Lower leg skin (tissue), 4 donors: ENCODE results near the gene NUCB1. TPM values are rescaled to one million over a fixed set of nuclear protein-coding genes. Genes with fewer than 3 reads are reported as not detected.
"Not testable (repeated sequence)": the region's sequence is repeated elsewhere in the genome, so short reads cannot be mapped to it uniquely, and the experiment has no call there.

ENCODE experiments used
- DNase-seq, 2 donors: peaks; one replicate each; pipeline ENCODE4 v3.0.0-alpha.2; 2019; ENCODE audit warnings: low spot score in 2 of 2
- H3K4me3 ChIP-seq: fragments of 200-600 bp; sonication (generic); 2 replicates; pipeline ENCODE4 v1.5.1; 2017; ENCODE audit warnings: mild to moderate bottlenecking, low read depth; ENCODE audit not compliant: poor library complexity, severe bottlenecking
- POLR2A ChIP-seq, 2 donors: fragments of 450-650 bp; IDR thresholded peaks; one replicate each; pipeline ENCODE4 v1.6.1; 2016 to 2017; ENCODE audit warnings: antibody characterized with exemption in 2 of 2, mild to moderate bottlenecking in 1 of 2, moderate library complexity in 1 of 2
- WGBS, 2 donors: methylation state at CpG; one replicate each; pipeline ENCODE4 v1.1.5; 2018; 5-methylcytosine and 5-hydroxymethylcytosine counted together
- intact Hi-C: fragments of 100-400 bp; cut with DNase I; formaldehyde crosslinking; loops from one replicate; pipeline ENCODE4 v1.15.0; 2023; ENCODE audit warnings: low total_unique reads
- total RNA-seq, 4 donors: library from RNA; depleted of rRNA; stranded (reverse); fragments of >200 nt; gene quantifications; one replicate each; pipeline ENCODE4 v1.1.0, GENCODE V29; 2016
- TF ChIP-seq, protein P1 (sequence below), 3 donors: fragments of 450-650 bp; IDR thresholded peaks; one replicate each; pipeline ENCODE4 v1.5.1; 2016; ENCODE audit warnings: antibody characterized with exemption in 3 of 3, mild to moderate bottlenecking in 3 of 3, moderate library complexity in 2 of 3

NUCB1 gene
- total RNA-seq, 4 donors from 2014 or later = 162 to 269 (median 189) TPM

- intact Hi-C loops = no loop called here
- DNase-seq = peak; percentile 99 to 100
- TF ChIP-seq, protein P1, sequence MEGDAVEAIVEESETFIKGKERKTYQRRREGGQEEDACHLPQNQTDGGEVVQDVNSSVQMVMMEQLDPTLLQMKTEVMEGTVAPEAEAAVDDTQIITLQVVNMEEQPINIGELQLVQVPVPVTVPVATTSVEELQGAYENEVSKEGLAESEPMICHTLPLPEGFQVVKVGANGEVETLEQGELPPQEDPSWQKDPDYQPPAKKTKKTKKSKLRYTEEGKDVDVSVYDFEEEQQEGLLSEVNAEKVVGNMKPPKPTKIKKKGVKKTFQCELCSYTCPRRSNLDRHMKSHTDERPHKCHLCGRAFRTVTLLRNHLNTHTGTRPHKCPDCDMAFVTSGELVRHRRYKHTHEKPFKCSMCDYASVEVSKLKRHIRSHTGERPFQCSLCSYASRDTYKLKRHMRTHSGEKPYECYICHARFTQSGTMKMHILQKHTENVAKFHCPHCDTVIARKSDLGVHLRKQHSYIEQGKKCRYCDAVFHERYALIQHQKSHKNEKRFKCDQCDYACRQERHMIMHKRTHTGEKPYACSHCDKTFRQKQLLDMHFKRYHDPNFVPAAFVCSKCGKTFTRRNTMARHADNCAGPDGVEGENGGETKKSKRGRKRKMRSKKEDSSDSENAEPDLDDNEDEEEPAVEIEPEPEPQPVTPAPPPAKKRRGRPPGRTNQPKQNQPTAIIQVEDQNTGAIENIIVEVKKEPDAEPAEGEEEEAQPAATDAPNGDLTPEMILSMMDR (IDR thresholded peaks at IDR 0.05) = no peak
- peak in 1 of 2 donors; percentile 99 for TF ChIP-seq POLR2A (IDR thresholded peaks at IDR 0.05)
- 0 to 1% methylated on average over 52 to 53 of the region's 53 CpGs for WGBS, 2 donors
- peak within 1 kb of the TSS; percentile 100 for H3K4me3 ChIP-seq
Observed at GRCh38 chr19:48872182-48872883, 27.8 kb upstream of the NUCB1 start, which contains the start of gene PPP1R15A. PPP1R15A (plus strand) TSS chr19:48872421; CDS start chr19:48873234, 813 bp downstream.

- intact Hi-C loops = no loop called here
Observed at GRCh38 chr19:48872884-48873475, 27.1 kb upstream of the NUCB1 start.

DNA sequence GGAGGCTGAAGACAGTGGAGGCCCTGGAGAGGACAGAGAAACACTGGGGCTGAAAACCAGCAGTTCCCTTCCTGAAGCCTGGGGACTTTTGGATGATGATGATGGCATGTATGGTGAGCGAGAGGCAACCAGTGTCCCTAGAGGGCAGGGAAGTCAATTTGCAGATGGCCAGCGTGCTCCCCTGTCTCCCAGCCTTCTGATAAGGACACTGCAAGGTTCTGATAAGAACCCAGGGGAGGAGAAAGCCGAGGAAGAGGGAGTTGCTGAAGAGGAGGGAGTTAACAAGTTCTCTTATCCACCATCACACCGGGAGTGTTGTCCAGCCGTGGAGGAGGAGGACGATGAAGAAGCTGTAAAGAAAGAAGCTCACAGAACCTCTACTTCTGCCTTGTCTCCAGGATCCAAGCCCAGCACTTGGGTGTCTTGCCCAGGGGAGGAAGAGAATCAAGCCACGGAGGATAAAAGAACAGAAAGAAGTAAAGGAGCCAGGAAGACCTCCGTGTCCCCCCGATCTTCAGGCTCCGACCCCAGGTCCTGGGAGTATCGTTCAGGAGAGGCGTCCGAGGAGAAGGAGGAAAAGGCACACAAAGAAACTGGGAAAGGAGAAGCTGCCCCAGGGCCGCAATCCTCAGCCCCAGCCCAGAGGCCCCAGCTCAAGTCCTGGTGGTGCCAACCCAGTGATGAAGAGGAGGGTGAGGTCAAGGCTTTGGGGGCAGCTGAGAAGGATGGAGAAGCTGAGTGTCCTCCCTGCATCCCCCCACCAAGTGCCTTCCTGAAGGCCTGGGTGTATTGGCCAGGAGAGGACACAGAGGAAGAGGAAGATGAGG is 26.4 kb upstream of the NUCB1 start:
- WGBS, 2 donors = 17 to 23% methylated on average over 14 of the region's 14 CpGs
- no peak for TF ChIP-seq POLR2A (IDR thresholded peaks at IDR 0.05)
- TF ChIP-seq, protein P1 (IDR thresholded peaks at IDR 0.05) = no peak
- DNase-seq = peak in 1 of 2 donors; percentile 88
- intact Hi-C loops = no loop called here
- peak overlapping the region; percentile 100 for H3K4me3 ChIP-seq

More at GRCh38 chr19:48872884-48873475, 27.1 kb upstream of the NUCB1 start:
- DNase-seq = peak; percentile 96 to 97
- peak overlapping the region; percentile 100 for H3K4me3 ChIP-seq
- TF ChIP-seq, protein P1 (IDR thresholded peaks at IDR 0.05) = no peak
- TF ChIP-seq POLR2A (IDR thresholded peaks at IDR 0.05) = peak in 1 of 2 donors; percentile 42
- WGBS, 2 donors = 0 to 1% methylated on average over 14 of the region's 14 CpGs

GRCh38 chr19:48874303-48875135 is 25.6 kb upstream of the NUCB1 start:
- 4 to 11% methylated on average over 17 of the region's 17 CpGs for WGBS, 2 donors
- DNase-seq = peak in 1 of 2 donors; percentile 92
- intact Hi-C loops = no loop called here
- peak overlapping the region; percentile 100 for H3K4me3 ChIP-seq
- no peak for TF ChIP-seq POLR2A (IDR thresholded peaks at IDR 0.05)
- TF ChIP-seq, protein P1 (IDR thresholded peaks at IDR 0.05) = no peak

- H3K4me3 ChIP-seq, intact Hi-C loops, DNase-seq: not testable (repeated sequence)
- 67 to 68% methylated on average over 30 of the region's 30 CpGs for WGBS, 2 donors
Observed at GRCh38 chr19:48876043-48876981, 23.8 kb upstream of the NUCB1 start.
